Measurements from ENCODE around the gene GALNT14.

The GALNT14 gene

GRCh38 chr2:31053929-31054782, 84.1 kb downstream of the GALNT14 start:
- DNase-seq = no peak

- no peak for DNase-seq
These were observed 86.0 kb downstream of the GALNT14 start for GRCh38 chr2:31052284-31052683.

GRCh38 chr2:31051258-31052140, 86.7 kb downstream of the GALNT14 start:
- DNase-seq = no peak

- no peak for DNase-seq
These were observed 88.2 kb downstream of the GALNT14 start for GRCh38 chr2:31049916-31050588.

GRCh38 chr2:31049264-31049663, 89.0 kb downstream of the GALNT14 start:
- no peak for DNase-seq

GRCh38 chr2:31047599-31047998, 90.6 kb downstream of the GALNT14 start:
- no peak for DNase-seq

- DNase-seq = no peak
These were observed 99.9 kb downstream of the GALNT14 start for GRCh38 chr2:31038385-31038784.

GRCh38 chr2:31037058-31037457, 101.2 kb downstream of the GALNT14 start:
- no peak for DNase-seq

- DNase-seq = no peak
These were observed 105.2 kb downstream of the GALNT14 start for GRCh38 chr2:31033032-31033431.

- no peak for DNase-seq
These were observed 105.8 kb downstream of the GALNT14 start for GRCh38 chr2:31032475-31032874.

- no peak for DNase-seq
These were observed 107.0 kb downstream of the GALNT14 start for GRCh38 chr2:31031132-31031706.

GRCh38 chr2:31028417-31028816, 109.8 kb downstream of the GALNT14 start:
- DNase-seq = no peak

- no peak for DNase-seq
These were observed 110.7 kb downstream of the GALNT14 start for GRCh38 chr2:31027549-31027948.

- DNase-seq = no peak
These were observed 114.7 kb downstream of the GALNT14 start for GRCh38 chr2:31023541-31023940.

GRCh38 chr2:31020713-31021112, 117.5 kb downstream of the GALNT14 start:
- no peak for DNase-seq

- DNase-seq = no peak
These were observed 120.0 kb downstream of the GALNT14 start for GRCh38 chr2:31018280-31018679.

GRCh38 chr2:31016648-31017047, 121.6 kb downstream of the GALNT14 start:
- DNase-seq = no peak

- DNase-seq = no peak
These were observed 123.7 kb downstream of the GALNT14 start for GRCh38 chr2:31014516-31014915.

GRCh38 chr2:31013301-31013700, 124.9 kb downstream of the GALNT14 start:
- DNase-seq = no peak

GRCh38 chr2:31012406-31012805, 125.8 kb downstream of the GALNT14 start:
- DNase-seq = no peak

GRCh38 chr2:31011587-31011986, 126.7 kb downstream of the GALNT14 start:
- no peak for DNase-seq

GRCh38 chr2:31008561-31009114, 129.6 kb downstream of the GALNT14 start:
- no peak for DNase-seq

- DNase-seq = no peak
These were observed 134.0 kb downstream of the GALNT14 start for GRCh38 chr2:31004257-31004656.
